ENCODE results near the gene KRTAP10-1.

DNA sequence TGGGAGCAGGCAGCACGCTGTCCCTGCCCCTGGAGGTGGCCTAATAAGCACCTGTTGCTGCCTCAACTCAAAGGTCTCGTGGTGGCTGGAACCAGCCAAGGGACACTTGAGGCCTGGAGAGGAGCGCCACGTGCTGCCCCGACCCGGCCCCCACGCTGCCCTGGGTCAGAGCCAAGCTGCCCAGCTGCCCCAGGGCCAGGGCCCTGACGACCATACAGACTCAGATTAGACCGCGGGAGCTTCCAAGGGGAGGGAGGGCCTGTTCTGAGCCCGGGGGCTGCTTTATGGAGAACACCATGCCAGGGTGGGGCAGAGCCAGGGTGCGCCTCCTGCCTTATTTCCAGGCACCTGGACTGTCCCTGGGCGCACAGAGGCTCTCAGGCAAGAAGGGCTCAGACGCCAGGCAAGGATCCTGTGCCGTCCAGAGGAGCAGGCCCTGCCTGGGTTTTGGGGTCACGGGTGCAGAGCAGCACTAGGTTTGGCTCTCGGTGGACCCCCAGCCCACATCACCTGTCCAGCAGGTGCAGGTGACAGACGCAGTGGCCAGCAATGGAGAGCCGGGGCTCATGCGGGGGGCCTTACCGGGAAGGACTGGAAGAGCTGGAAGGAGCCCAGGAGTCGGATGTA lies 18.6 kb downstream of the KRTAP10-1 start:
- TF ChIP-seq EZH2 (IDR thresholded peaks at IDR 0.05) (no peak), POLR2AphosphoS5 (IDR thresholded peaks at IDR 0.05; ENCODE audit: borderline replicate concordance, low read depth, low read length) (no peak)
